ENCODE data around the gene XAB2. TPM values are rescaled to one million over a fixed set of nuclear protein-coding genes. Genes with fewer than 3 reads are reported as not detected.

XAB2 gene
- total RNA-seq, 4 donors from 2014 or later = 27.8 to 123 (median 57.3) TPM

DNA sequence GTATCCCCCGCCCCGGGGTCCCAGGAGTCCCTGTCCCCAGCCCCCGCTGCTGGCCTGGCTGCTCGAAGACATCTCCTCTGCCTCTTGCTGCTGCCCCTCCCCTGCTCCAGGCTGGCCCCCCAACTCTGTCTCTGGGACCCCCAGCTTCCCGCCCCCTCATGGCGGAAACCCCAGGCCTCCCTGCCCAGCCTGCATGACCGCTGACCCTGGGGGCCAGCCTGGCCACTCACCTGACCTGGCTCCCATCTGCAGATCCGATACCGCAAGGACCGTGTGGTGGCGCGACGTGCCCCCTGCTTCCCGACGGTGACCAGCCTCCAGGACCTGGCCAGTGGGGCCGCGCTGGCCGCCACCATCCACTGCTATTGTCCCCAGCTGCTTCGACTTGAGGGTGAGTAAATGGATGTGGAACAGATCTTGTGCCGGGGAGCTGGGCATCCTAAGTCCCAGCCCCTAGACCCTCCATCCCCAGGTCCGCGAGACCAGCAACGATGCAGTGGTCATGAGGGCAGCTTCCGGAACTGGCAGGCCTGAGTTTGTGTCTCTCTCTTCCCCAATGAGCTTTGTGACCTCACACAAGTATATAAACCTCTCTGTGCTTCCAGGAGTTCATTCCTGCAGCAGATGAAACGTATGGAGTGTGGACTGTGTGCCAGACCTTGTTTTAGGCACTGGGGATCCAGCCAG lies 21.3 kb downstream of the XAB2 start:
- TF ChIP-seq EP300 (IDR thresholded peaks at IDR 0.05; ENCODE audit: low read depth) (no peak), POLR2AphosphoS5 (IDR thresholded peaks at IDR 0.05) (no peak), POLR2A (IDR thresholded peaks at IDR 0.05) (no peak)
- TF ChIP-seq, protein P1, sequence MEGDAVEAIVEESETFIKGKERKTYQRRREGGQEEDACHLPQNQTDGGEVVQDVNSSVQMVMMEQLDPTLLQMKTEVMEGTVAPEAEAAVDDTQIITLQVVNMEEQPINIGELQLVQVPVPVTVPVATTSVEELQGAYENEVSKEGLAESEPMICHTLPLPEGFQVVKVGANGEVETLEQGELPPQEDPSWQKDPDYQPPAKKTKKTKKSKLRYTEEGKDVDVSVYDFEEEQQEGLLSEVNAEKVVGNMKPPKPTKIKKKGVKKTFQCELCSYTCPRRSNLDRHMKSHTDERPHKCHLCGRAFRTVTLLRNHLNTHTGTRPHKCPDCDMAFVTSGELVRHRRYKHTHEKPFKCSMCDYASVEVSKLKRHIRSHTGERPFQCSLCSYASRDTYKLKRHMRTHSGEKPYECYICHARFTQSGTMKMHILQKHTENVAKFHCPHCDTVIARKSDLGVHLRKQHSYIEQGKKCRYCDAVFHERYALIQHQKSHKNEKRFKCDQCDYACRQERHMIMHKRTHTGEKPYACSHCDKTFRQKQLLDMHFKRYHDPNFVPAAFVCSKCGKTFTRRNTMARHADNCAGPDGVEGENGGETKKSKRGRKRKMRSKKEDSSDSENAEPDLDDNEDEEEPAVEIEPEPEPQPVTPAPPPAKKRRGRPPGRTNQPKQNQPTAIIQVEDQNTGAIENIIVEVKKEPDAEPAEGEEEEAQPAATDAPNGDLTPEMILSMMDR (IDR thresholded peaks at IDR 0.05) = no peak

GRCh38 chr19:7607212-7607873 lies 22.0 kb downstream of the XAB2 start:
- intact Hi-C loops (cut with DNase I; ENCODE audit: low total_unique reads) = loop anchor here (1.0 kb wide), 1 partner anchor 14 kb away; no protein-coding TSS in a partner anchor
- WGBS, 2 donors (ENCODE audit: low coverage in 1 of 2) = 80 to 84% methylated on average over 2 to 10 of the region's 10 CpGs
- Histone ChIP-seq H3K9me3 (no peaks in the 10 kb centered on the region), H3K27ac (no peak overlapping the region), H3K27me3 (peaks cover 3% of the 10 kb centered on the region), H3K4me3 (no peak overlapping the region), H3K36me3 (no peaks in the 10 kb centered on the region), H3K4me1 (no peaks in the 10 kb centered on the region)
- no peak for TF ChIP-seq POLR2AphosphoS5 (IDR thresholded peaks at IDR 0.05)
- no peak for TF ChIP-seq POLR2A (IDR thresholded peaks at IDR 0.05)
- TF ChIP-seq, protein P1 (IDR thresholded peaks at IDR 0.05) = no peak
- no peak for TF ChIP-seq EP300 (IDR thresholded peaks at IDR 0.05; ENCODE audit: low read depth)
- in situ Hi-C loops (cut with MboI; ENCODE audit: low pct_ligation_motif_present in 1 of 4, low pct_unique_long_range_greater_than_20kb in 1 of 4, low sequenced_read_pairs in 3 of 4) = no loop called here
- DNase-seq = no peak

More for the DNA sequence above, 21.3 kb downstream of the XAB2 start:
- 90% methylated on average over 25 of the region's 25 CpGs; no CpG with 5 or more reads in 1 of the 2 donors for WGBS, 2 donors (ENCODE audit: low coverage in 1 of 2)
- in situ Hi-C loops (cut with MboI; ENCODE audit: low pct_ligation_motif_present in 1 of 4, low pct_unique_long_range_greater_than_20kb in 1 of 4, low sequenced_read_pairs in 3 of 4) = no loop called here
- intact Hi-C loops (cut with DNase I; ENCODE audit: low total_unique reads) = loop anchor here (1.0 kb wide), 1 partner anchor 15 kb away; no protein-coding TSS in a partner anchor
- no peaks in the 10 kb centered on the region for H3K9me3 ChIP-seq
- no peak overlapping the region for H3K4me3 ChIP-seq
- no peak for DNase-seq
- no peaks in the 10 kb centered on the region for H3K27me3 ChIP-seq
- H3K27ac ChIP-seq = no peak overlapping the region
- H3K36me3 ChIP-seq = no peaks in the 10 kb centered on the region
- no peaks in the 10 kb centered on the region for H3K4me1 ChIP-seq

DNA sequence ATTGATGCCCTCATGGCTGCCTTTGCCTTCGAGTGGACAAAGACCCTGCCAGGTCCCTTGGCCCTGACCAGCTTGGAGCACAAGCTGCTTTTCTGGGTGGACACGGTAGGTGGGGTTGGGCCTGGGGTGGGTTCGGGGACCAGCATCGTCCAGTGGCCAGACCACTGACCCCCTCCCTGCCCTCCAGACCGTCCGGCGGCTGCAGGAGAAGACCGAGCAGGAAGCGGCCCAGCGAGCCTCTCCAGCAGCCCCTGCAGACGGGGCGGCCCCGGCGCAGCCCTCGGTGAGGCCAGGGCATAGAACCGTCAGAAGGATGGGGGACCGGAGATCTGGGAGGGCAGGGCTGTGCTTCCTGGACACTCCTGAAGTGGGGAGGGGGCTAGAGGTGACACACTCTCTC lies 23.1 kb downstream of the XAB2 start:
- Histone ChIP-seq H3K9me3 (no peaks in the 10 kb centered on the region), H3K4me1 (no peaks in the 10 kb centered on the region), H3K27me3 (peaks cover 11% of the 10 kb centered on the region), H3K36me3 (no peaks in the 10 kb centered on the region), H3K27ac (no peak overlapping the region), H3K4me3 (no peak overlapping the region)
- in situ Hi-C loops (cut with MboI; ENCODE audit: low pct_ligation_motif_present in 1 of 4, low pct_unique_long_range_greater_than_20kb in 1 of 4, low sequenced_read_pairs in 3 of 4) (no loop called here), intact Hi-C loops (cut with DNase I; ENCODE audit: low total_unique reads) (no loop called here)
- TF ChIP-seq EP300 (IDR thresholded peaks at IDR 0.05; ENCODE audit: low read depth) = no peak
- 85% methylated on average over 17 of the region's 17 CpGs; no CpG with 5 or more reads in 1 of the 2 donors for WGBS, 2 donors (ENCODE audit: low coverage in 1 of 2)
- DNase-seq = no peak

GRCh38 chr19:7605490-7606222 lies 23.7 kb downstream of the XAB2 start:
- in situ Hi-C loops (cut with MboI; ENCODE audit: low pct_ligation_motif_present in 1 of 4, low pct_unique_long_range_greater_than_20kb in 1 of 4, low sequenced_read_pairs in 3 of 4) (no loop called here), intact Hi-C loops (cut with DNase I; ENCODE audit: low total_unique reads) (no loop called here)
- H3K4me3 ChIP-seq = no peak overlapping the region
- TF ChIP-seq EP300 (IDR thresholded peaks at IDR 0.05; ENCODE audit: low read depth) (no peak), POLR2AphosphoS5 (IDR thresholded peaks at IDR 0.05) (no peak), POLR2A (IDR thresholded peaks at IDR 0.05) (no peak)
- TF ChIP-seq, protein P1 (IDR thresholded peaks at IDR 0.05) = no peak
- H3K9me3 ChIP-seq = no peaks in the 10 kb centered on the region
- no peaks in the 10 kb centered on the region for H3K36me3 ChIP-seq
- H3K27me3 ChIP-seq = peaks cover 11% of the 10 kb centered on the region
- DNase-seq = no peak
- H3K27ac ChIP-seq = no peak overlapping the region
- H3K4me1 ChIP-seq = no peaks in the 10 kb centered on the region
- WGBS, 2 donors (ENCODE audit: low coverage in 1 of 2) = 60 to 80% methylated on average over 6 to 14 of the region's 14 CpGs

Measured in transverse colon (tissue), 4 donors.